ENCODE measurements around the gene STRBP. TPM values are rescaled to one million over a fixed set of nuclear protein-coding genes. Genes with fewer than 3 reads are reported as not detected.

The STRBP gene
- total RNA-seq, 1 experiment from 2014 or later = 96.3 TPM

DNA sequence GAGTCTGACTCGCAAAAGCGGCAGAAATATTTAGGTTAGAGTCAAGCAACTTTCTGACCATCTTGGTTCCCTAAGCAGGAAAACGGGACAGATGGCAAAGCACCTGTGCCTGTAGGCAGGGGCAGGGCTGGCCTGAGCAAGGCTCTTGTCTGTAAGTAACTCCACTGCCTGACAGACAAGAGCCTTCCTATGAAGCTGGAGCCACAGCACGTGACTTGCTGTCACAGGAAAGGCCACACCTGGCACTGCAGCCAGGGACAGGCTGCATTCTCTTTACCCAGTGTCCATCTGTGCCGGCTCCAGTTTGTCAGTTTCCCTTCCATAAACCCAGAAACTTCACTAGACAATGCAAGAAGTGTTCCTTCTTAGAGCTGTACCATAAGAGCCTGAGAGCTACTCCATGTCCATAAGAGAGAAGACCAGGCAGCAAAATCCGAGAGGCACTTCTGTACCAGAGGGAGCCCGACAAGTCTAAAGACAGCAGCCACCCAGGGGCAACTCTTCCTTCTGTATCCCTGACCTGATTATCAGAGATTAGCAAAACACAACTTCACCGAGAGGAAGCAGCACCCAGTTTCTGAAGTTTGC is 156.9 kb downstream of the STRBP start:
- POLR2A ChIA-PET = no interaction called here
- TF ChIP-seq, protein P1, sequence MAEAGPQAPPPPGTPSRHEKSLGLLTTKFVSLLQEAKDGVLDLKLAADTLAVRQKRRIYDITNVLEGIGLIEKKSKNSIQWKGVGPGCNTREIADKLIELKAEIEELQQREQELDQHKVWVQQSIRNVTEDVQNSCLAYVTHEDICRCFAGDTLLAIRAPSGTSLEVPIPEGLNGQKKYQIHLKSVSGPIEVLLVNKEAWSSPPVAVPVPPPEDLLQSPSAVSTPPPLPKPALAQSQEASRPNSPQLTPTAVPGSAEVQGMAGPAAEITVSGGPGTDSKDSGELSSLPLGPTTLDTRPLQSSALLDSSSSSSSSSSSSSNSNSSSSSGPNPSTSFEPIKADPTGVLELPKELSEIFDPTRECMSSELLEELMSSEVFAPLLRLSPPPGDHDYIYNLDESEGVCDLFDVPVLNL (CRISPR knock-in tag; IDR thresholded peaks at IDR 0.05; ENCODE audit: borderline replicate concordance, low read depth) = no peak
- TF ChIP-seq GTF2I (CRISPR knock-in tag; conservative IDR thresholded peaks at IDR 0.05) (no peak), ZBTB43 (CRISPR knock-in tag; IDR thresholded peaks at IDR 0.05) (no peak), KAT7 (CRISPR knock-in tag; IDR thresholded peaks at IDR 0.05; ENCODE audit: borderline replicate concordance) (no peak), ZNF232 (CRISPR knock-in tag; IDR thresholded peaks at IDR 0.05) (no peak), NR3C1 (CRISPR knock-in tag; conservative IDR thresholded peaks at IDR 0.05; ENCODE audit: low read depth) (no peak), CREB1 (CRISPR knock-in tag; IDR thresholded peaks at IDR 0.05) (no peak), FOXP1 (CRISPR knock-in tag; IDR thresholded peaks at IDR 0.05; ENCODE audit: borderline replicate concordance) (no peak)
- TF ChIP-seq, protein P2, sequence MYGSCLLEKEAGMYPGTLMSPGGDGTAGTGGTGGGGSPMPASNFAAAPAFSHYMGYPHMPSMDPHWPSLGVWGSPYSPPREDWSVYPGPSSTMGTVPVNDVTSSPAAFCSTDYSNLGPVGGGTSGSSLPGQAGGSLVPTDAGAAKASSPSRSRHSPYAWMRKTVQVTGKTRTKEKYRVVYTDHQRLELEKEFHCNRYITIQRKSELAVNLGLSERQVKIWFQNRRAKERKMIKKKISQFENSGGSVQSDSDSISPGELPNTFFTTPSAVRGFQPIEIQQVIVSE (CRISPR knock-in tag; IDR thresholded peaks at IDR 0.05; ENCODE audit: borderline replicate concordance) = no peak
- TF ChIP-seq, protein P3, sequence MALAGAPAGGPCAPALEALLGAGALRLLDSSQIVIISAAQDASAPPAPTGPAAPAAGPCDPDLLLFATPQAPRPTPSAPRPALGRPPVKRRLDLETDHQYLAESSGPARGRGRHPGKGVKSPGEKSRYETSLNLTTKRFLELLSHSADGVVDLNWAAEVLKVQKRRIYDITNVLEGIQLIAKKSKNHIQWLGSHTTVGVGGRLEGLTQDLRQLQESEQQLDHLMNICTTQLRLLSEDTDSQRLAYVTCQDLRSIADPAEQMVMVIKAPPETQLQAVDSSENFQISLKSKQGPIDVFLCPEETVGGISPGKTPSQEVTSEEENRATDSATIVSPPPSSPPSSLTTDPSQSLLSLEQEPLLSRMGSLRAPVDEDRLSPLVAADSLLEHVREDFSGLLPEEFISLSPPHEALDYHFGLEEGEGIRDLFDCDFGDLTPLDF (CRISPR knock-in tag; IDR thresholded peaks at IDR 0.05) = no peak
- Mint-ChIP-seq H3K9me3 (no peaks in the 10 kb centered on the region), H3K36me3 (peaks cover 32% of the 10 kb centered on the region), H3K27ac (peak overlapping the region; percentile 80), H3K27me3 (ENCODE audit: low read depth) (no peaks in the 10 kb centered on the region), H3K4me3 (no peak overlapping the region), H3K4me1 (peaks cover 17% of the 10 kb centered on the region)
- DNase-seq (ENCODE audit: low spot score) = no peak
- CTCF ChIA-PET = interaction anchor here (0.6 to 3.3 kb wide), 5 partner anchors 10 to 238 kb away, joined by 3 to 23 read pairs (median 3); no protein-coding TSS in a partner anchor
- no peak for ATAC-seq

GRCh38 chr9:123109540-123110279 is 158.7 kb downstream of the STRBP start:
- TF ChIP-seq ZSCAN18 (CRISPR knock-in tag; IDR thresholded peaks at IDR 0.05) (no peak), GABPB1 (CRISPR knock-in tag; IDR thresholded peaks at IDR 0.05) (0 out of 2 replicates have a peak, but pooled peaks have one; percentile 32), ATF2 (CRISPR knock-in tag; IDR thresholded peaks at IDR 0.05; ENCODE audit: borderline replicate concordance, low read depth) (no peak), NFE2L1 (CRISPR knock-in tag; IDR thresholded peaks at IDR 0.05) (no peak), HMGA2 (CRISPR knock-in tag; IDR thresholded peaks at IDR 0.05) (no peak)
- TF ChIP-seq, protein P4, sequence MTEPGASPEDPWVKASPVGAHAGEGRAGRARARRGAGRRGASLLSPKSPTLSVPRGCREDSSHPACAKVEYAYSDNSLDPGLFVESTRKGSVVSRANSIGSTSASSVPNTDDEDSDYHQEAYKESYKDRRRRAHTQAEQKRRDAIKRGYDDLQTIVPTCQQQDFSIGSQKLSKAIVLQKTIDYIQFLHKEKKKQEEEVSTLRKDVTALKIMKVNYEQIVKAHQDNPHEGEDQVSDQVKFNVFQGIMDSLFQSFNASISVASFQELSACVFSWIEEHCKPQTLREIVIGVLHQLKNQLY (CRISPR knock-in tag; IDR thresholded peaks at IDR 0.05) = no peak
- DNase-seq (ENCODE audit: low spot score) = no peak
- H3K9me3 Mint-ChIP-seq = no peaks in the 10 kb centered on the region
- H3K27ac Mint-ChIP-seq = no peak overlapping the region; the same call in 1 of the 2 replicates
- ChIA-PET POLR2A (no interaction called here), CTCF (interaction anchor here (3.3 kb wide), 1 partner anchor 240 kb away, joined by 23 read pairs; no protein-coding TSS in a partner anchor)
- peaks cover 17% of the 10 kb centered on the region for H3K4me1 Mint-ChIP-seq
- ATAC-seq = no peak
- no peak overlapping the region for H3K4me3 Mint-ChIP-seq
- H3K27me3 Mint-ChIP-seq (ENCODE audit: low read depth) = no peaks in the 10 kb centered on the region
- H3K36me3 Mint-ChIP-seq = peaks cover 24% of the 10 kb centered on the region
